IgD-negative memory B cell (primary cell): ENCODE measurements around the gene SLU7. TPM values are rescaled to one million over a fixed set of nuclear protein-coding genes. Genes with fewer than 3 reads are reported as not detected.
A peak's percentile ranks its signal among the peaks of the same experiment; 100 is the strongest.

ENCODE experiments used
- H3K27ac Mint-ChIP-seq, 3 donors: one replicate each; pipeline ENCODE4 v1.8.0; 2020 to 2022; ENCODE audit warnings: mild to moderate bottlenecking in 3 of 3, mixed read lengths in 3 of 3, moderate library complexity in 1 of 3
- H3K27me3 Mint-ChIP-seq: one replicate; pipeline ENCODE4 v1.8.0; 2021; ENCODE audit warnings: mixed read lengths
- H3K36me3 Mint-ChIP-seq: one replicate; pipeline ENCODE4 v1.8.0; 2020; ENCODE audit warnings: mild to moderate bottlenecking, mixed read lengths
- H3K4me1 Mint-ChIP-seq, 3 donors: one replicate each; pipeline ENCODE4 v1.8.0; 2020 to 2022; ENCODE audit warnings: mixed read lengths in 3 of 3, mild to moderate bottlenecking in 1 of 3
- H3K4me3 Mint-ChIP-seq, 4 donors: one replicate each; pipeline ENCODE4 v1.8.0; 2020 to 2022; ENCODE audit warnings: mild to moderate bottlenecking in 4 of 4, mixed read lengths in 4 of 4, moderate library complexity in 3 of 4
- H3K9me3 Mint-ChIP-seq, 3 donors: one replicate each; pipeline ENCODE4 v1.8.0; 2020 to 2021; ENCODE audit warnings: mixed read lengths in 3 of 3, mild to moderate bottlenecking in 1 of 3
- polyA plus RNA-seq: library from polyadenylated mRNA; unstranded; fragments of 300-500 nt; fragmentation: Illumina TruSeq; gene quantifications from one replicate; pipeline ENCODE4 v1.2.3, GENCODE V29; 2021

The SLU7 gene
- polyA plus RNA-seq, 1 donor from 2014 or later = 96.2 TPM

DNA sequence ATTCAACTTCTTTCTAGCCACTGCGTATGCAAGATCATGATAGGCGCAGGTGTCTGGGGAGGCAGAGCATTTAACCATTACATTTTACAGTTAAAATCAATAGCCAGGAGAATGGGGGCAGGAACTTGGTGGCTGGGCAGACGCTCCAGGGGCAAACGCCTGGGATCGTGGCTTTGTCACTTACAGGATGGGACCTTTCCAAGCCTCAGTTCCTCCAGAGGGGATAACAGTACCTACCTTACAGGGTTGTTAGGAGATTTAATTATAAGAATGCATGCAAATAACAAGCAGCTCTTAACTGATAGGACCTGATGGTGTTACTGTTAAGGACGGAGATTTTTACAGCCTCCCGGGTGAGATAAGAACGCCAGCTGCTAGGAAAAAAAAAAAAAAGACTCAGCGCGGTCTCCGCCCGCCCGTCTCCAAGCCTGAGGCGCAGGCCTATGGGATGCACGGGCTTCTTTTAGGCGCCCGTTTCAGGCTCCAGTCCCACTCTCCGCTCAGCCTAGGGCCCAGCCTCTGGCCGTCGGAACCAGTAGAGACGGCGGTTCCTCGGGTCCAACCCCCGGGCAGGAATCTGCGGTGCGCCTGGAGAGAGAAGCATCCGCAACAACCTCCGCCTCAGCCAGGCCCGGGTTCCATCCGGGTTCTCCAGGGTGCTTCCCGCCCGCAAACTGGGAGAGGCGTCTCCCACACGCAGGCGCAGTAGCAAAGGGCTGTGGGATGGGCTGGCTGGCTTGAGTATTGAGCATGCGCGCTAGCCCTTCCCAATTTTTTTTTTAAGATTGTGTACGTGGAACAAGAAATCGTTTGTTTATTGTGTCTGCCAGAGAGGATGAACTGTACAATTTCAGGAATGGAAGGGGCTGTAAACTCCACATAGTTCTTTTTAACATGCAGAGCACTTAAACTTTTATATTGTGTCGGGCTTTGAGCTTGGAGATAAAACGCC is 19.2 kb downstream of the SLU7 start, which contains the start of gene FAM200C:
FAM200C (minus strand) TSS at position 653 of the 952 bp plus-strand sequence. CDS start 4,564 bp downstream, outside the sequence.
- peak within 1 kb of the TSS; percentile 88 to 96 (median 93) for H3K4me3 Mint-ChIP-seq
- no peaks in the 10 kb centered on the region for H3K9me3 Mint-ChIP-seq
- H3K36me3 Mint-ChIP-seq = peaks cover 5% of the 10 kb centered on the region
- peak within 1 kb of the TSS; percentile 74 to 96 (median 86) for H3K27ac Mint-ChIP-seq
- peaks cover 12 to 16% (median 13%) of the 10 kb centered on the region in 3 donors for H3K4me1 Mint-ChIP-seq
- no peaks in the 10 kb centered on the region for H3K27me3 Mint-ChIP-seq

DNA sequence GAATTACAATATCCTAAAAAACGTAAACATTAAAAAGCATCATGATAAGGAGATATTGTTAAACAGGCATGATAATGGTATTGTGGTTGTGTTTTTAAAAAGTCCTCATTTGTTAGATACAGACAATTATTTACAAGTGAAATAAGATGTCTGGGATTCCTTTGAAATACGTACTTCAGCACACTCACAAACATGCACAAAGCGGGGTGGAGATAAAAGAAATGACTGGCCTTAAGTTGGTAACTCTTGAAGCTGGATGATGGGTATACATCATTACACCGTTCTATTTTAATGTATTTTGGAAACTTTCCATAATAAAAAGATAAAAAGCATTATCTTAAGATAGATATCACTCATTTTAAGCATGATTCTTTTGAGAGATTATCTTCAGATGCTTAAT is 20.1 kb downstream of the SLU7 start:
- H3K27me3 Mint-ChIP-seq = no peaks in the 10 kb centered on the region
- H3K4me3 Mint-ChIP-seq = peak overlapping the region in 3 of 4 donors; percentile 88 to 96 (median 96)
- H3K4me1 Mint-ChIP-seq = peaks cover 12 to 16% (median 13%) of the 10 kb centered on the region in 3 donors
- H3K9me3 Mint-ChIP-seq = no peaks in the 10 kb centered on the region
- H3K36me3 Mint-ChIP-seq = peaks cover 5% of the 10 kb centered on the region
- peak overlapping the region in 1 of 3 donors; percentile 74 for H3K27ac Mint-ChIP-seq

DNA sequence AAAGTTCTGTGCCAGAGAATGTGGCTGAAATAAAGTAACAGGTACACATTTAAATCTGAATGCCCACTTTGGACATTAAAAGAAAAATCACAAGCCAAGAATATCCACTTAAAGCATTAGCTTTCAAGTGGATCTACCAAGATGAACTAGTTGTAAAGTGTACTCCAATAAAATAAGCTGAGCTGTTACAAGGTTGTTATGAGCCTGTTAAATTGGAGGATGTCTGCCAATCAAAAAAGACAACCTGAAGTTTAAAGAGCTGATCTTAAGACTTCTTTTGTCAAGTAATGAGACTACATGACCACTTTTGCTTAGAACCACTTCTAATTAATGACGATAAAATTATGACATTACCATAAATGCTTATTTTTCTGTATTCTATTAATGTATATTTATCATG is 21.4 kb downstream of the SLU7 start:
- Mint-ChIP-seq H3K4me3 (no peak overlapping the region), H3K27ac (no peak overlapping the region), H3K27me3 (no peaks in the 10 kb centered on the region), H3K9me3 (no peaks in the 10 kb centered on the region), H3K36me3 (no peaks in the 10 kb centered on the region), H3K4me1 (peaks cover 12 to 16% (median 13%) of the 10 kb centered on the region in 3 donors)

DNA sequence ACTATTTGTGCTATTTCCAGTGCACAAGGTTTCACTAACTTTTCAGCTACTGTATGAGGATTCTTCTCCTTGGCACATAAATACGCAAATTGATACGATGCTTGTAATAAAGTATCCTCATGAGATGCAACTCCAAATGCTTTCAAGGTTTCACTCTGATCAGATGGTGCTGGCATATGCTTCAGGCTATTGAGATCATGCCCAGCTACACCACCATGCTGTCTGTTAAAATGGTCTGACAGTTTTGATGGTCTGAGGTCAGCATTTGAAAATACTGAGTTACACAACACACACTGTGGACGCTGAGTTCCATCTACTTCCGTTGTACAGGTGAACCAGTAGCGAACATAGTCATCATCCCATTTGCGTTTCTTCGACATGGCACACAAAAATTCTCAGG is 23.8 kb downstream of the SLU7 start:
- Mint-ChIP-seq H3K9me3 (no peaks in the 10 kb centered on the region), H3K4me1 (peaks cover 9 to 14% (median 11%) of the 10 kb centered on the region in 3 donors), H3K27me3 (no peaks in the 10 kb centered on the region), H3K4me3 (peak overlapping the region in 1 of 4 donors; percentile 14), H3K36me3 (no peaks in the 10 kb centered on the region), H3K27ac (no peak overlapping the region)

DNA sequence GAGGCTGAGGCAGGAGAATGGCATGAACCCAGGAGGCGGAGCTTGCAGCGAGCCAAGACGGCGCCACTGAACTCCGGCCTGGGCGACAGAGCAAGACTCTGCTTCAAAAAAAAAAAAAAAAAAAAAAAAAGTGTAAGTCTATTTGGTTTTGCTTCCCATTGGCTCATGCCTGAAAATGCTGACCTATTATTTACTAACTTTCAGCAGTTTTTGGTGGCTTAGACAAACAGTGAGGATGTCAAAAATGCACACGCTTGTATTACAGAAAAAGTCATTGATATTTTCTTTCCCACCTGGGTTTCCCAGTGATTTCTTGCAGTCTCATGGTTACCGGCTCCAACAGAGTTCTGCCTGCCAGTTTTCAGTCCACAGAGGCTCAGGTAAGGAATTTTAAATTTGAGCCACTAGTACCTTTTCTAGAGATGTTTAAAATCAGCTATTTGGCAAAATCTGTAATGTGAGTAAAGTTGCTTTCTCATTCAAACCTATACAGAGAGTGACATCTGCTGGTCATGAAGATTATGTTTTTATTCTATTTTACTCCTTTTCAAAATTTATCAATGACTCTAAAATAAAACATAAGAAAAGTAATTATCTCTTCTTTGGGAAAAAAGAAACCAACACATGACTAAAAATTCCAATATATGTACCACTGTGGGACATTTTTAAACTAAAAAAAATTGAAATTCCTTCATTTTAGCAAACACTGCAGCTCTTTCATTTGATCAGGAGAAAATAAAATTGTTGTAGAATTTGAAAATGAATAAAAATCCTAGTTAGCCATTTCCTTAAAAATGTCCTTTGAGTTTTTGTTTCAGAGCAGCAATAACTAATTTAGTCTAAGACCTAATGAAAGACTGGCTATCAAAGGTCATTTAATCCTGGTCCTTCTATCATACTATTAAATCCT is 27.8 kb downstream of the SLU7 start:
- Mint-ChIP-seq H3K9me3 (peaks cover 2 to 12% (median 7%) of the 10 kb centered on the region in 3 donors), H3K36me3 (peaks cover 4% of the 10 kb centered on the region), H3K4me1 (no peaks in the 10 kb centered on the region), H3K27me3 (no peaks in the 10 kb centered on the region), H3K4me3 (no peak overlapping the region), H3K27ac (no peak overlapping the region)

DNA sequence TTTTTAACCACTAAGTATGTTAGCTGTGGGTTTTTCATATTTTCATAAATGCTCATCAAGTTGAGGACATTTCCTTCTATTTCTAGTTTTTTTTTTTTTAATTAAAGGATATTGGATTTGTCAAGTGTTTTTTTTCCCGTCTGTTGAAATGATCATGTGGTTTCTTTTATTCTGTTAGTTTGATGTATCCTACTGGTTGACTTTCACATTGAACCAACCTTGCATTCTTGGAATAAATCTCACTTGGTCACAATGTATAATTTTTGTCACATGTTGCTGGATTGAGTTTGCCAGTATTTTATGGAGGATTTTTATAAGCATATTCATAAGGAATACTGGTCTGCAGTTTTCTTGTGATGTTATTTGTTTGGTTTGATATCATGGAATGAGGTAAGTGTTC is 31.4 kb downstream of the SLU7 start:
- Mint-ChIP-seq H3K27me3 (no peaks in the 10 kb centered on the region), H3K4me3 (peak overlapping the region in 1 of 4 donors; percentile 49)

DNA sequence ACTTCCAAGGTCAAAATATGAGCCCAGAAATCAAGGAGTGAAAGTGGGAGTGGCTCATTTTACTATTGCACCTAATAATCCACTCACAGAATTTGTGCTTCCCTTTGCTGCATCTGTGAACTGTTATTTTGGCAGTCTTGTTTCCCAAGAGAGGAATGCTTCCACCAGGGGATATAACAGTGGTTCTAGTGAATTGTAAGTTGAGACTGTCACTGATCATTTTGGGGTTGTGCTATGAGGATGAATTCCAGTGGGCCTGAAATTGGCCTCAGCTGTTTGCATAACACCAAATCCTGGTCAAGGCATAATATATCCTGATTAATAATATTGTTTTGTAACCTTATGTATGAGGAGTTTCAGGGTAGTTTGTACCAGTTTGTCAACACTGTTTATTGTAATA is 33.4 kb downstream of the SLU7 start:
- peaks cover 4% of the 10 kb centered on the region for H3K36me3 Mint-ChIP-seq
- peaks cover 6 to 11% (median 8%) of the 10 kb centered on the region in 3 donors for H3K4me1 Mint-ChIP-seq
- H3K9me3 Mint-ChIP-seq = peaks cover 3 to 12% (median 8%) of the 10 kb centered on the region in 3 donors
- no peak overlapping the region for H3K27ac Mint-ChIP-seq
- H3K27me3 Mint-ChIP-seq = no peaks in the 10 kb centered on the region
- H3K4me3 Mint-ChIP-seq = no peak overlapping the region

More for the DNA sequence above, 31.4 kb downstream of the SLU7 start:
- H3K36me3 Mint-ChIP-seq = peaks cover 4% of the 10 kb centered on the region
- no peak overlapping the region for H3K27ac Mint-ChIP-seq
- peaks cover 3 to 12% (median 8%) of the 10 kb centered on the region in 3 donors for H3K9me3 Mint-ChIP-seq
- H3K4me1 Mint-ChIP-seq = peaks cover 6 to 8% (median 7%) of the 10 kb centered on the region in 3 donors

DNA sequence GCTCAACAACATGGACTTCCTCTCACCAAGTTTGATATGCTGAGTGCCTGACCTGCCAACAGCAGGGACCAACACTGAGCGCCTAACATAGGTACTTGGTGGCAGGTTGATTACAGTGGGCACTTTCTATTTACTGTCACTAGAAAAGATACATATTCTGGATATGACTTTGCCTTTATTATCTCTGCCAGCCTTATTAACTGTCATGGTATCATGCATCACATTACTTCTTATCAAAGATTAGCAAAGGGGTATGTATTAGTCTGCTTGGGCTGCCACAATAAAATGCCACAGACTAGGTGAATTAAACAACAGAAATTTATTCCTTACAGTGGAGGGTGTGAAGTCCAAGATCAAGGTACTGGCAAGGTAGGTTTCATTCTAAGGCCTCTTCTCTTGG is 34.2 kb downstream of the SLU7 start:
- Mint-ChIP-seq H3K4me3 (no peak overlapping the region), H3K27me3 (no peaks in the 10 kb centered on the region), H3K27ac (no peak overlapping the region), H3K4me1 (peaks cover 6 to 11% (median 8%) of the 10 kb centered on the region in 3 donors), H3K9me3 (peaks cover 3 to 12% (median 8%) of the 10 kb centered on the region in 3 donors), H3K36me3 (peaks cover 4% of the 10 kb centered on the region)

DNA sequence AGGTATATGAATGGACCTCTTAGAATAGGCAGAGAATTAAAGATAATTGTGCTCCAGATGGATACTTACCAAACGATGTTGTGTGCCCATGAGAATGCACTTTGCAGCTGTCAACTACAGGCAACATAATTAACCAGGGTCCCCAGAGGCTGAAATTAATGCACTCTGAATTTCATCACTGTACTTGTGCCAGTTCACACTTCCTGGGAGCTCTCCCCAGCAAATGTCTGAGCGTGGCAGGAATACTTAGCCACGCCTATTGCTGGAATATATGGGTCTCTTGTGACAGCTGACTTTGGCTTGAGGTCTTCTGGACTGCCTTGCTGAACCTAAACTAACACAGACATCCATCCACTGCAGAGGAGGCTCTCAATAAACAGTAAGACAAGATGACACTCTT is 36.5 kb downstream of the SLU7 start:
- Mint-ChIP-seq H3K4me3 (no peak overlapping the region), H3K36me3 (peaks cover 2% of the 10 kb centered on the region), H3K27ac (no peak overlapping the region), H3K27me3 (peaks cover 2% of the 10 kb centered on the region), H3K9me3 (peaks cover 1 to 4% (median 2%) of the 10 kb centered on the region in 3 donors), H3K4me1 (peaks cover 6 to 11% (median 8%) of the 10 kb centered on the region in 3 donors)

DNA sequence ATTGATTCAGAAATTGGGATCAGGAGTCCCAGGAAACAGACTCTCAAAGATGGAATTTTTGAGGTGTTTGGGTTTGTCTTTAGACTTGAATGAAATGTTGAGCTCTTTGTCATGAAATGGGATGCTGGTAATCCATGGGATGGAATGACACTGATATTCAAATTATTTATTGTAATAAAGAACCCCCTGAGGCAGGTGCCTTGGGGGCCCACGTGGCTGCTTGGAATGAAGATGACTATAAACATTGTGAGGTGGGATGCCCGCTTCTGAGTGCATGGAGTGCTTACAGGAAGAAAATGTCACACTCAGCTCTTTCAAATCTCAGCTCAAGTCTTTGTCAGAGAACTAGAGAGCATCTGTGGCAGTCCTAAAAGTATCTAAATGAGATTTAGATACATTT is 38.8 kb downstream of the SLU7 start:
- Mint-ChIP-seq H3K27ac (no peak overlapping the region), H3K9me3 (peaks cover 0 to 2% (median 1%) of the 10 kb centered on the region in 3 donors), H3K4me1 (peaks cover 6 to 11% (median 8%) of the 10 kb centered on the region in 3 donors), H3K27me3 (peaks cover 7% of the 10 kb centered on the region), H3K4me3 (no peak overlapping the region), H3K36me3 (no peaks in the 10 kb centered on the region)

DNA sequence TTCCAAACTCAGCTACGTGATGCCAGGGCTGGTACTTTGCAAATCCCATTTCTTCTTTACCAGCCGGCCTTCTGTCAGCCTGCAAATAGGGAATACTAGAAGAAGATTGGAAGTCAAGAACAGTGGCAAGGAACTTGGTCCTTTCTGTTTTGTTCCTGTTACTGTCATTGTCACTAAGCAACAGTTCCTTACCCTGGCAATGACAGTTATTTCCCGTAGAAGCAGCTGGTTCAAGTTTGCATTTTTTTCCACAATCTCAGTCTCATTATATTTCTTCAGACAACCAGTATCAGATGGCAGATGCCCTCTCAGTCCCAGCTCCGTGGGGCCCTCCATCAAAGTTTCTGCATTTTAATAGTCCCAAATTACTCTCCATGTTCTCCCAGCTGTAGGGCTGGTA is 39.4 kb downstream of the SLU7 start:
- Mint-ChIP-seq H3K4me3 (no peak overlapping the region), H3K36me3 (no peaks in the 10 kb centered on the region), H3K9me3 (peaks cover 0 to 1% (median 0%) of the 10 kb centered on the region in 3 donors), H3K27me3 (peaks cover 10% of the 10 kb centered on the region), H3K27ac (no peak overlapping the region), H3K4me1 (peaks cover 6 to 11% (median 8%) of the 10 kb centered on the region in 3 donors)

DNA sequence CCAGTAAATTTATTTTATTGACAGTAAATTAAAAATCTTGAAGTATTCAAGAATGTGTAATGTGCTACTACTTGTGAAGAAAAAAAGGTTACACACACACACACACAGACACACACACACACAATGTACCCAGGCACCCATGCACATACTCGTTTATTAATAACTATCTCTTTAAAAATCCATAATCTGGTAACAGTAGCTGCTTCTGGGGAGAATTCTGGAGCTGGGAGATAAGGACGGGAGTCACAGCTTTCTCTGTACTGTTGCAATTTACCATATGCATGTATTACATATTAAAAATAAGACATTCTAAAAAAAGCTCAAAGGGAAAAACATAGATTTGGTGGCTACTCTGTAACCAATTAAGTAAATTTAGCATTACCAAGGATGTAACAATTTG is 40.6 kb downstream of the SLU7 start:
- no peak overlapping the region for H3K27ac Mint-ChIP-seq
- no peaks in the 10 kb centered on the region for H3K9me3 Mint-ChIP-seq
- H3K4me3 Mint-ChIP-seq = no peak overlapping the region
- H3K27me3 Mint-ChIP-seq = peaks cover 13% of the 10 kb centered on the region
- no peaks in the 10 kb centered on the region for H3K36me3 Mint-ChIP-seq
- H3K4me1 Mint-ChIP-seq = peaks cover 6 to 11% (median 8%) of the 10 kb centered on the region in 3 donors

DNA sequence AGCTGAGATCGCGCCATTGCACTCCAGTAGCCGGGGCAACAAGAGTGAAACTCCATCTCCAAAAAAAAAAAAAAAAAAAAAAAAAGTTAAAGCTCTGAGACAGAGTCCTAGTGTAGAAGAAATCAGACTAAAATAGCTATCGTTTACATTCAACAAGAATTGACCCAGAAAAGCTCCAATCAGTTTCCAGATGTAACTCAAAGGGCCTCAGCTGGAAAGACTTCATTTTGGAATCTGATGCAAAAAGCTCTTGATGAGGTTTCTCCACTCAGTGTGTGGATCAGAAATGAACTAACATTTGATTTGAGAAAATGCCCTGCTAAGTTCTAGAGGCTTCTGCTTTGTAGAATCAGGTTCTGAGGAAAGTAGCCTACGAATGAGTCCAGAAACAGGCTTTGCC is 41.2 kb downstream of the SLU7 start:
- H3K9me3 Mint-ChIP-seq = no peaks in the 10 kb centered on the region
- H3K27ac Mint-ChIP-seq = no peak overlapping the region
- peaks cover 13% of the 10 kb centered on the region for H3K27me3 Mint-ChIP-seq
- H3K36me3 Mint-ChIP-seq = no peaks in the 10 kb centered on the region
- peaks cover 3 to 6% (median 3%) of the 10 kb centered on the region in 3 donors for H3K4me1 Mint-ChIP-seq
- no peak overlapping the region for H3K4me3 Mint-ChIP-seq

DNA sequence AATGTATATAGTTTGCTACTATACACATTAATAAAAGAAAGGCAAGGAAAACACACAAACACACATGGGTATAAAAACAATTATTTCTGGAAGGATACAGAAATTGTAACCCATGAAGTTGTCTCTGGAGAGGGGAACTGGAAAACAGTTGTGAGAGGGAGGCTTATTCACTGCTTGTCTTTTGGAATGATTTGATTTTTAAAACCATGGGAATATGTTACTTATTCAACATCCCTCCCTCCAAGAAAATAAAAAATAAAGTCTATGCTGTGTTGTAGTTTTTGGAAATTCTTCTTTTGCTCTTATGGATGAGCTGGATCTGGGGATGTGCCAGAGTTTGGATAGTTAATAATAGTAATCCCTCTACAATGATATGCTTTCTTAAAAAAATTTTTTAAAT is 42.5 kb downstream of the SLU7 start:
- Mint-ChIP-seq H3K4me3 (no peak overlapping the region), H3K9me3 (no peaks in the 10 kb centered on the region), H3K4me1 (no peaks in the 10 kb centered on the region), H3K27me3 (peaks cover 15% of the 10 kb centered on the region), H3K36me3 (no peaks in the 10 kb centered on the region), H3K27ac (no peak overlapping the region)

DNA sequence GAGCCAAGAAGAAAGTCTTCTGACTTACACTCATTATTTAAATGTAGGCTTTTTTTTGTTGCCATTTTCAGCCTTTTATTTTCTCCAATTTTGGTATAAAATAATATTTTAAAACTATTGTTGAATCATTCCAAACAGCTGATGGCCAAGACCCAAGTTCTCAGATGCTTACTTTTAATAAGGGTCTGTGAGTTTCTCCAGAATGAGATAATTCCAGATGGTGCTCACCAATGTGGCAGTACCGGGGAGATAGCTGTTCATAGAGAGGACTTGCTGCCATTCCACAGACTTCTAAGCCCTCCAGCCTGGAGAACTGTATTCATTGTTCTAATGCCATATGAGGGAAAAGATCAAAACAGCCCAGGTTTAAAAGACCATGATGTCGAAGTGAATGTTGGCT is 43.2 kb downstream of the SLU7 start:
- H3K4me1 Mint-ChIP-seq = peaks cover 0 to 3% (median 0%) of the 10 kb centered on the region in 3 donors
- peaks cover 18% of the 10 kb centered on the region for H3K27me3 Mint-ChIP-seq
- H3K27ac Mint-ChIP-seq = no peak overlapping the region
- H3K4me3 Mint-ChIP-seq = no peak overlapping the region
- no peaks in the 10 kb centered on the region for H3K36me3 Mint-ChIP-seq
- H3K9me3 Mint-ChIP-seq = no peaks in the 10 kb centered on the region
